SK-N-MC (cell line): ENCODE measurements around the gene CXCL9.
A peak's percentile ranks its signal among the peaks of the same experiment; 100 is the strongest.

Experiments
- DNase-seq: peaks from one replicate; pipeline ENCODE4 v3.0.0-alpha.2; 2011; ENCODE audit warnings: low read depth, low spot score
- H3K27ac ChIP-seq: fragments of 200-600 bp; sonication (generic); 2 replicates; pipeline ENCODE4 v1.5.1; 2016; ENCODE audit warnings: mixed run types
- H3K36me3 ChIP-seq: fragments of 200-600 bp; sonication (generic); 2 replicates; pipeline ENCODE4 v1.6.1; 2017; ENCODE audit warnings: antibody characterized with exemption, low read length, mixed read lengths; ENCODE audit not compliant: insufficient read depth
- H3K4me3 ChIP-seq: fragments of 200-600 bp; sonication (generic); 2 replicates; pipeline ENCODE4 v1.5.1; 2016
- H3K9ac ChIP-seq: fragments of 200-600 bp; sonication (generic); 2 replicates; pipeline ENCODE4 v1.8.0; 2017; ENCODE audit warnings: mixed run types, mixed read lengths; ENCODE audit not compliant: insufficient read length
- H3K9me3 ChIP-seq: fragments of 200-600 bp; sonication (generic); 2 replicates; pipeline ENCODE4 v1.6.1; 2017; ENCODE audit warnings: low read depth, mild to moderate bottlenecking, antibody characterized with exemption, low read length, moderate library complexity, mixed read lengths
- EZH2 ChIP-seq: fragments of 200-600 bp; sonication (generic); IDR thresholded peaks from one replicate; pipeline ENCODE4 v1.6.1; 2017; ENCODE audit warnings: antibody characterized with exemption
- FOXP2 ChIP-seq: optimal IDR thresholded peaks from 2 replicates; pipeline ENCODE3; 2011; ENCODE audit warnings: mild to moderate bottlenecking, moderate library complexity; ENCODE audit not compliant: insufficient read depth; ENCODE audit errors: extremely low read length, control extremely low read depth
- POLR2AphosphoS5 ChIP-seq: IDR thresholded peaks from 2 replicates; pipeline ENCODE4 v1.6.1; 2012; ENCODE audit warnings: mild to moderate bottlenecking, low read depth, low read length, borderline replicate concordance

Gene CXCL9

GRCh38 chr4:76017056-76017686 lies 9.9 kb upstream of the CXCL9 start:
- Histone ChIP-seq H3K9me3 (no peaks in the 10 kb centered on the region), H3K9ac (no peak overlapping the region), H3K27ac (no peak overlapping the region), H3K36me3 (no peaks in the 10 kb centered on the region), H3K4me3 (no peak overlapping the region)
- DNase-seq: no peak
- TF ChIP-seq POLR2AphosphoS5: no peak
- no peak for TF ChIP-seq EZH2
- TF ChIP-seq FOXP2: no peak

GRCh38 chr4:76016393-76016792 lies 9.1 kb upstream of the CXCL9 start:
- DNase-seq: no peak
- Histone ChIP-seq H3K36me3 (no peaks in the 10 kb centered on the region), H3K9ac (no peak overlapping the region), H3K4me3 (no peak overlapping the region), H3K9me3 (no peaks in the 10 kb centered on the region), H3K27ac (no peak overlapping the region)
- TF ChIP-seq FOXP2: no peak
- no peak for TF ChIP-seq POLR2AphosphoS5
- no peak for TF ChIP-seq EZH2

GRCh38 chr4:76013540-76013939 lies 6.2 kb upstream of the CXCL9 start:
- Histone ChIP-seq H3K9ac (no peak overlapping the region), H3K4me3 (no peak overlapping the region), H3K27ac (no peak overlapping the region), H3K36me3 (no peaks in the 10 kb centered on the region), H3K9me3 (no peaks in the 10 kb centered on the region)
- no peak for DNase-seq
- no peak for TF ChIP-seq FOXP2

GRCh38 chr4:76012388-76012801 lies 5.1 kb upstream of the CXCL9 start:
- Histone ChIP-seq H3K9ac (peak overlapping the region; percentile 69), H3K27ac (peak overlapping the region; percentile 95)
- DNase-seq: no peak

GRCh38 chr4:76011700-76012387 lies 4.5 kb upstream of the CXCL9 start:
- peak overlapping the region; percentile 69 for H3K9ac ChIP-seq
- peak overlapping the region; percentile 95 for H3K27ac ChIP-seq
- DNase-seq: peak; percentile 72
- H3K9me3 ChIP-seq: no peaks in the 10 kb centered on the region
- no peaks in the 10 kb centered on the region for H3K36me3 ChIP-seq
- TF ChIP-seq FOXP2: no peak
- no peak; the same call in 1 of the 2 replicates for TF ChIP-seq POLR2AphosphoS5
- no peak for TF ChIP-seq EZH2
- peak overlapping the region; percentile 61 for H3K4me3 ChIP-seq

More at GRCh38 chr4:76012388-76012801, 5.1 kb upstream of the CXCL9 start:
- peak overlapping the region; percentile 61 for H3K4me3 ChIP-seq
- no peaks in the 10 kb centered on the region for H3K36me3 ChIP-seq
- no peak for TF ChIP-seq EZH2
- TF ChIP-seq POLR2AphosphoS5: no peak
- no peak for TF ChIP-seq FOXP2
- H3K9me3 ChIP-seq: no peaks in the 10 kb centered on the region

- H3K27ac ChIP-seq: peak overlapping the region; percentile 95
- DNase-seq: no peak
- no peak overlapping the region for H3K9ac ChIP-seq
Observed at GRCh38 chr4:76011018-76011670, 3.8 kb upstream of the CXCL9 start.

GRCh38 chr4:76010576-76010975 lies 3.3 kb upstream of the CXCL9 start:
- Histone ChIP-seq H3K9me3 (no peaks in the 10 kb centered on the region), H3K9ac (no peak overlapping the region), H3K36me3 (no peaks in the 10 kb centered on the region), H3K27ac (no peak overlapping the region), H3K4me3 (no peak overlapping the region)
- DNase-seq: no peak
- TF ChIP-seq FOXP2 (no peak), POLR2AphosphoS5 (no peak), EZH2 (no peak)

More at GRCh38 chr4:76011018-76011670, 3.8 kb upstream of the CXCL9 start:
- H3K4me3 ChIP-seq: peak overlapping the region; percentile 61
- H3K36me3 ChIP-seq: no peaks in the 10 kb centered on the region
- no peaks in the 10 kb centered on the region for H3K9me3 ChIP-seq
- no peak for TF ChIP-seq EZH2
- TF ChIP-seq FOXP2: no peak
- TF ChIP-seq POLR2AphosphoS5: no peak

- TF ChIP-seq FOXP2 (no peak), EZH2 (no peak), POLR2AphosphoS5 (no peak)
- Histone ChIP-seq H3K27ac (no peak overlapping the region), H3K9ac (no peak overlapping the region), H3K4me3 (no peak overlapping the region), H3K9me3 (no peaks in the 10 kb centered on the region), H3K36me3 (no peaks in the 10 kb centered on the region)
- no peak for DNase-seq
Observed at GRCh38 chr4:76009311-76009710, 2.0 kb upstream of the CXCL9 start.

GRCh38 chr4:76003620-76004019 lies 3.7 kb downstream of the CXCL9 start:
- H3K27ac ChIP-seq: no peak overlapping the region
- H3K9ac ChIP-seq: no peak overlapping the region
- TF ChIP-seq POLR2AphosphoS5 (no peak), EZH2 (no peak), FOXP2 (no peak)
- no peaks in the 10 kb centered on the region for H3K36me3 ChIP-seq
- H3K4me3 ChIP-seq: no peak overlapping the region
- no peaks in the 10 kb centered on the region for H3K9me3 ChIP-seq
- no peak for DNase-seq
